SU-DHL-6 (cell line): ENCODE data around the gene FCGR3A.
"Not testable (repeated sequence)": the region's sequence is repeated elsewhere in the genome, so short reads cannot be mapped to it uniquely, and the experiment has no call there.

Experiments used
- EZH2phosphoT487 ChIP-seq: fragments of 200-600 bp; sonication (generic), shearing (Covaris generic); conservative IDR thresholded peaks from 2 replicates; pipeline ENCODE4 v1.6.1; 2018; ENCODE audit warnings: mild to moderate bottlenecking, antibody characterized with exemption, low read length, moderate library complexity, mixed read lengths
- TF ChIP-seq, protein P1 (sequence below): fragments of 200-600 bp; sonication (generic); IDR thresholded peaks from one replicate; pipeline ENCODE4 v1.5.1; 2017; ENCODE audit warnings: antibody characterized with exemption, mild to moderate bottlenecking, low read length, moderate library complexity; ENCODE audit not compliant: insufficient read depth, poor library complexity, severe bottlenecking

DNA sequence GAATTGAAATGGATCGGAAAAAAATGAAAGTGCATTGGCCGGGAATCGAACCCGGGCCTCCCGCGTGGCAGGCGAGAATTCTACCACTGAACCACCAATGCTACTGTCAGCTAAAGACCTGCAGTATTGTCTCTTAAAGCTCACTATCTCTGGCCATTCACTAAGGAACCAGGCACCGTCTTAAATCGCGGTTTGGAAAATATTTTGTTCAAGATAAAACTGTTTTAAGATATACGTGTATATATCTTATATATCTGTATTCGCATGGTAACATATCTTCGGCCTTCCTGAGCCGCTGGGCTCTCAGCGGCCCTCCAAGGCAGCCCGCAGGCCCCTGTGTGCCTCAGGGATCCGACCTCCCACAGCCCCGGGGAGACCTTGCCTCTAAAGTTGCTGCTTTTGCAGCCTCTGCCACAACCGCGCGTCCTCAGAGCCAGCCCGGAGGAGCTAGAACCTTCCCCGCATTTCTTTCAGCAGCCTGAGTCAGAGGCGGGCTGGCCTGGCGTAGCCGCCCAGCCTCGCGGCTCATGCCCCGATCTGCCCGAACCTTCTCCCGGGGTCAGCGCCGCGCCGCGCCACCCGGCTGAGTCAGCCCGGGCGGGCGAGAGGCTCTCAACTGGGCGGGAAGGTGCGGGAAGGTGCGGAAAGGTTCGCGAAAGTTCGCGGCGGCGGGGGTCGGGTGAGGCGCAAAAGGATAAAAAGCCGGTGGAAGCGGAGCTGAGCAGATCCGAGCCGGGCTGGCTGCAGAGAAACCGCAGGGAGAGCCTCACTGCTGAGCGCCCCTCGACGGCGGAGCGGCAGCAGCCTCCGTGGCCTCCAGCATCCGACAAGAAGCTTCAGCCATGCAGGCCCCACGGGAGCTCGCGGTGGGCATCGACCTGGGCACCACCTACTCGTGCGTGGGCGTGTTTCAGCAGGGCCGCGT is 25.5 kb downstream of the FCGR3A start, which contains the start of gene HSPA6:
- TF ChIP-seq, protein P1, sequence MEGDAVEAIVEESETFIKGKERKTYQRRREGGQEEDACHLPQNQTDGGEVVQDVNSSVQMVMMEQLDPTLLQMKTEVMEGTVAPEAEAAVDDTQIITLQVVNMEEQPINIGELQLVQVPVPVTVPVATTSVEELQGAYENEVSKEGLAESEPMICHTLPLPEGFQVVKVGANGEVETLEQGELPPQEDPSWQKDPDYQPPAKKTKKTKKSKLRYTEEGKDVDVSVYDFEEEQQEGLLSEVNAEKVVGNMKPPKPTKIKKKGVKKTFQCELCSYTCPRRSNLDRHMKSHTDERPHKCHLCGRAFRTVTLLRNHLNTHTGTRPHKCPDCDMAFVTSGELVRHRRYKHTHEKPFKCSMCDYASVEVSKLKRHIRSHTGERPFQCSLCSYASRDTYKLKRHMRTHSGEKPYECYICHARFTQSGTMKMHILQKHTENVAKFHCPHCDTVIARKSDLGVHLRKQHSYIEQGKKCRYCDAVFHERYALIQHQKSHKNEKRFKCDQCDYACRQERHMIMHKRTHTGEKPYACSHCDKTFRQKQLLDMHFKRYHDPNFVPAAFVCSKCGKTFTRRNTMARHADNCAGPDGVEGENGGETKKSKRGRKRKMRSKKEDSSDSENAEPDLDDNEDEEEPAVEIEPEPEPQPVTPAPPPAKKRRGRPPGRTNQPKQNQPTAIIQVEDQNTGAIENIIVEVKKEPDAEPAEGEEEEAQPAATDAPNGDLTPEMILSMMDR: not testable (repeated sequence)
- TF ChIP-seq EZH2phosphoT487: not testable (repeated sequence)
